Activated CD8-positive, alpha-beta memory T cell treated with anti-CD3 and anti-CD28 coated beads, Interleukin-2, amount 10 ng/mL, durations not matched to agents 7 days and 5 days (primary cell): ENCODE measurements around the gene ITGB8. TPM values are rescaled to one million over a fixed set of nuclear protein-coding genes. Genes with fewer than 3 reads are reported as not detected.

Source experiments
- ATAC-seq: fragments of 150-1000 bp; cut with Tn5 transposase; one replicate; pipeline ENCODE4 v1.10.0; 2021; ENCODE audit warnings: moderate library complexity
- CTCF ChIA-PET: fragments of 350-600 bp; sonication (Branson Sonifier 250); formaldehyde crosslinking; loops from one replicate; lab custom pipeline; 2021; ENCODE audit warnings: antibody characterized with exemption; lab: Charles Lee
- DNase-seq: peaks from one replicate; pipeline ENCODE4 v3.0.0-alpha.2; 2020
- H3K27ac Mint-ChIP-seq: one replicate; pipeline ENCODE4 v1.8.0; 2021; ENCODE audit warnings: mild to moderate bottlenecking, mixed read lengths
- H3K27me3 Mint-ChIP-seq: one replicate; pipeline ENCODE4 v1.8.0; 2021; ENCODE audit warnings: mixed read lengths
- H3K36me3 Mint-ChIP-seq: one replicate; pipeline ENCODE4 v1.8.0; 2021; ENCODE audit warnings: mild to moderate bottlenecking, mixed read lengths
- H3K4me1 Mint-ChIP-seq: one replicate; pipeline ENCODE4 v1.8.0; 2021; ENCODE audit warnings: mixed read lengths
- H3K4me3 Mint-ChIP-seq: one replicate; pipeline ENCODE4 v1.8.0; 2021; ENCODE audit warnings: mild to moderate bottlenecking, moderate library complexity, mixed read lengths
- H3K9me3 Mint-ChIP-seq: one replicate; pipeline ENCODE4 v1.8.0; 2022; ENCODE audit warnings: low read depth, mixed read lengths
- total RNA-seq, 2 experiments: library from RNA; stranded (reverse); gene quantifications; one replicate each; pipeline ENCODE4 v1.2.3, GENCODE V29; 2021

Gene ITGB8
- under 1 TPM; 0.06 to 0.07 TPM for total RNA-seq

GRCh38 chr7:20330239-20330927 lies at the start of gene ITGB8:
Gene ITGB8 (plus strand): TSS chr7:20330900. CDS start chr7:20331807, 907 bp downstream.
- Mint-ChIP-seq H3K27ac (peak within 1 kb of the TSS; percentile 15), H3K4me1 (peaks cover 17% of the 10 kb centered on the region)

GRCh38 chr7:20282959-20283358 lies 47.7 kb upstream of the ITGB8 start:
- Mint-ChIP-seq H3K27ac (no peak overlapping the region), H3K9me3 (no peaks in the 10 kb centered on the region), H3K27me3 (peaks cover 3% of the 10 kb centered on the region), H3K4me3 (no peak overlapping the region), H3K4me1 (peaks cover 11% of the 10 kb centered on the region), H3K36me3 (no peaks in the 10 kb centered on the region)
- DNase-seq (no peak), ATAC-seq (no peak)
- CTCF ChIA-PET = no interaction called here

More at GRCh38 chr7:20330239-20330927, at the start of gene ITGB8:
- ATAC-seq (peak; percentile 72), DNase-seq (peak; percentile 62)
- CTCF ChIA-PET = no interaction called here
- H3K36me3 Mint-ChIP-seq = no peaks in the 10 kb centered on the region
- H3K27me3 Mint-ChIP-seq = peaks cover 66% of the 10 kb centered on the region
- H3K4me3 Mint-ChIP-seq = peak within 1 kb of the TSS; percentile 74
- no peaks in the 10 kb centered on the region for H3K9me3 Mint-ChIP-seq

- CTCF ChIA-PET = no interaction called here
- DNase-seq = no peak
- no peak for ATAC-seq
- Mint-ChIP-seq H3K4me1 (peaks cover 11% of the 10 kb centered on the region), H3K27me3 (peaks cover 3% of the 10 kb centered on the region), H3K9me3 (no peaks in the 10 kb centered on the region), H3K4me3 (no peak overlapping the region), H3K36me3 (no peaks in the 10 kb centered on the region), H3K27ac (no peak overlapping the region)
Observed at GRCh38 chr7:20283385-20283784, 47.3 kb upstream of the ITGB8 start.

- CTCF ChIA-PET = no interaction called here
- Mint-ChIP-seq H3K4me1 (peaks cover 11% of the 10 kb centered on the region), H3K27me3 (peaks cover 3% of the 10 kb centered on the region), H3K27ac (no peak overlapping the region), H3K9me3 (no peaks in the 10 kb centered on the region), H3K4me3 (no peak overlapping the region), H3K36me3 (no peaks in the 10 kb centered on the region)
- ATAC-seq (no peak), DNase-seq (no peak)
Observed at GRCh38 chr7:20284003-20284770, 46.5 kb upstream of the ITGB8 start.

- DNase-seq (no peak), ATAC-seq (no peak)
- Mint-ChIP-seq H3K27me3 (peaks cover 3% of the 10 kb centered on the region), H3K36me3 (no peaks in the 10 kb centered on the region), H3K27ac (no peak overlapping the region), H3K4me1 (peaks cover 11% of the 10 kb centered on the region), H3K4me3 (no peak overlapping the region), H3K9me3 (no peaks in the 10 kb centered on the region)
- CTCF ChIA-PET = no interaction called here
Observed at GRCh38 chr7:20284771-20285143, 45.9 kb upstream of the ITGB8 start.

GRCh38 chr7:20287317-20287716 lies 43.4 kb upstream of the ITGB8 start:
- CTCF ChIA-PET = no interaction called here
- Mint-ChIP-seq H3K27ac (no peak overlapping the region), H3K4me1 (peaks cover 11% of the 10 kb centered on the region), H3K36me3 (no peaks in the 10 kb centered on the region), H3K4me3 (no peak overlapping the region), H3K9me3 (no peaks in the 10 kb centered on the region), H3K27me3 (peaks cover 3% of the 10 kb centered on the region)
- no peak for ATAC-seq
- no peak for DNase-seq

- no peak for ATAC-seq
- DNase-seq = no peak
- no peaks in the 10 kb centered on the region for H3K36me3 Mint-ChIP-seq
- H3K4me1 Mint-ChIP-seq = peaks cover 11% of the 10 kb centered on the region
- H3K27ac Mint-ChIP-seq = no peak overlapping the region
- CTCF ChIA-PET = no interaction called here
- H3K27me3 Mint-ChIP-seq = peaks cover 3% of the 10 kb centered on the region
- H3K4me3 Mint-ChIP-seq = no peak overlapping the region
- no peaks in the 10 kb centered on the region for H3K9me3 Mint-ChIP-seq
Observed at GRCh38 chr7:20288036-20288435, 42.7 kb upstream of the ITGB8 start.

GRCh38 chr7:20290505-20291111 lies 40.1 kb upstream of the ITGB8 start:
- no peak overlapping the region for H3K27ac Mint-ChIP-seq
- H3K27me3 Mint-ChIP-seq = peaks cover 3% of the 10 kb centered on the region
- H3K4me1 Mint-ChIP-seq = peaks cover 2% of the 10 kb centered on the region
- DNase-seq = no peak
- CTCF ChIA-PET = no interaction called here
- no peaks in the 10 kb centered on the region for H3K9me3 Mint-ChIP-seq
- H3K36me3 Mint-ChIP-seq = no peaks in the 10 kb centered on the region
- no peak overlapping the region for H3K4me3 Mint-ChIP-seq
- no peak for ATAC-seq

- no peak overlapping the region for H3K4me3 Mint-ChIP-seq
- no peaks in the 10 kb centered on the region for H3K9me3 Mint-ChIP-seq
- H3K27ac Mint-ChIP-seq = no peak overlapping the region
- H3K36me3 Mint-ChIP-seq = no peaks in the 10 kb centered on the region
- CTCF ChIA-PET = no interaction called here
- no peaks in the 10 kb centered on the region for H3K27me3 Mint-ChIP-seq
- DNase-seq (no peak), ATAC-seq (no peak)
- H3K4me1 Mint-ChIP-seq = no peaks in the 10 kb centered on the region
Observed at GRCh38 chr7:20293336-20293735, 37.4 kb upstream of the ITGB8 start.

GRCh38 chr7:20296444-20296843 lies 34.3 kb upstream of the ITGB8 start:
- Mint-ChIP-seq H3K27ac (no peak overlapping the region), H3K9me3 (no peaks in the 10 kb centered on the region), H3K27me3 (no peaks in the 10 kb centered on the region), H3K4me1 (peaks cover 9% of the 10 kb centered on the region), H3K36me3 (no peaks in the 10 kb centered on the region), H3K4me3 (no peak overlapping the region)
- CTCF ChIA-PET = no interaction called here
- ATAC-seq (no peak), DNase-seq (no peak)

- Mint-ChIP-seq H3K9me3 (no peaks in the 10 kb centered on the region), H3K36me3 (no peaks in the 10 kb centered on the region), H3K27ac (no peak overlapping the region), H3K4me3 (no peak overlapping the region), H3K27me3 (no peaks in the 10 kb centered on the region), H3K4me1 (peaks cover 11% of the 10 kb centered on the region)
- CTCF ChIA-PET = no interaction called here
- DNase-seq (no peak), ATAC-seq (no peak)
Observed at GRCh38 chr7:20296901-20297300, 33.8 kb upstream of the ITGB8 start.

- no peak overlapping the region for H3K4me3 Mint-ChIP-seq
- H3K27me3 Mint-ChIP-seq = no peaks in the 10 kb centered on the region
- H3K9me3 Mint-ChIP-seq = no peaks in the 10 kb centered on the region
- no peaks in the 10 kb centered on the region for H3K36me3 Mint-ChIP-seq
- ATAC-seq = no peak
- no peak for DNase-seq
- CTCF ChIA-PET = no interaction called here
- H3K27ac Mint-ChIP-seq = no peak overlapping the region
- H3K4me1 Mint-ChIP-seq = peaks cover 11% of the 10 kb centered on the region
Observed at GRCh38 chr7:20298486-20298901, 32.2 kb upstream of the ITGB8 start.

- Mint-ChIP-seq H3K36me3 (no peaks in the 10 kb centered on the region), H3K4me3 (no peak overlapping the region), H3K27me3 (no peaks in the 10 kb centered on the region), H3K9me3 (no peaks in the 10 kb centered on the region), H3K4me1 (peaks cover 11% of the 10 kb centered on the region), H3K27ac (no peak overlapping the region)
- ATAC-seq (no peak), DNase-seq (no peak)
- CTCF ChIA-PET = no interaction called here
Observed at GRCh38 chr7:20299145-20299544, 31.6 kb upstream of the ITGB8 start.
